Testis (tissue), 5 donors: ENCODE results near the gene PLG. TPM values are rescaled to one million over a fixed set of nuclear protein-coding genes. Genes with fewer than 3 reads are reported as not detected.
"Not testable (repeated sequence)": the region's sequence is repeated elsewhere in the genome, so short reads cannot be mapped to it uniquely, and the experiment has no call there.

ENCODE experiments used
- DNase-seq: peaks from one replicate; pipeline ENCODE4 v3.0.0-alpha.2; 2019
- H3K27ac ChIP-seq, 2 donors: fragments of 200-600 bp; sonication (generic); one replicate each; pipeline ENCODE4 v1.5.1; 2019
- H3K27me3 ChIP-seq: fragments of 200-600 bp; sonication (generic); one replicate; pipeline ENCODE4 v1.5.1; 2019
- H3K36me3 ChIP-seq: fragments of 200-600 bp; sonication (generic); one replicate; pipeline ENCODE4 v1.5.1; 2017; ENCODE audit warnings: low read depth; ENCODE audit errors: missing control alignments
- H3K4me1 ChIP-seq: fragments of 200-600 bp; sonication (generic); one replicate; pipeline ENCODE4 v1.5.1; 2019
- H3K4me3 ChIP-seq, 2 donors: fragments of 200-600 bp; sonication (generic); one replicate each; pipeline ENCODE4 v1.5.1; 2017 to 2019
- H3K9me3 ChIP-seq: fragments of 200-600 bp; sonication (generic); one replicate; pipeline ENCODE4 v1.5.1; 2017
- CTCF ChIP-seq, 3 experiments: fragments of 450-650 bp in 2 of 3; fragments of 200-600 bp in 1 of 3; sonication (generic) in 1 of 3; IDR thresholded peaks; one replicate each; pipeline ENCODE4 v1.5.1; 2016 to 2019; ENCODE audit warnings: antibody characterized with exemption in 3 of 3, mild to moderate bottlenecking in 2 of 3, moderate library complexity in 1 of 3
- POLR2A ChIP-seq: fragments of 450-650 bp; IDR thresholded peaks from one replicate; pipeline ENCODE4 v1.6.1; 2017; ENCODE audit warnings: antibody characterized with exemption, mild to moderate bottlenecking, moderate library complexity
- WGBS, 2 donors: methylation state at CpG; one replicate each; pipeline ENCODE4 v1.1.5; 2018; 5-methylcytosine and 5-hydroxymethylcytosine counted together
- intact Hi-C: fragments of 100-400 bp; cut with DNase I; formaldehyde crosslinking; loops from one replicate; pipeline ENCODE4 v1.15.1; 2023; ENCODE audit warnings: low total_unique reads
- long read RNA-seq, 2 donors: transcript quantifications; one replicate each; lab custom pipeline, GENCODE V29; 2026
- polyA plus RNA-seq: library from polyadenylated mRNA; stranded (reverse); fragments of 350-450 nt; fragmentation: Illumina TruSeq; extraction: RNeasy Lipid Tissue Mini Kit (QIAGEN cat#74804); gene quantifications from one replicate; pipeline ENCODE4 v1.2.3, GENCODE V29; 2014; ENCODE audit warnings: low read depth, low replicate concordance; ENCODE audit not compliant: insufficient read depth
- total RNA-seq, 2 donors: library from RNA; depleted of rRNA; stranded (reverse); fragments of >200 nt; gene quantifications; one replicate each; pipeline ENCODE4 v1.2.3, GENCODE V29; 2016

Gene PLG
- under 1 TPM in 1 of 2 donors, not detected in 1; 0.62 TPM for total RNA-seq
- 1.5 TPM for polyA plus RNA-seq
- long read RNA-seq, donor 1 = 0 reads
- long read RNA-seq, donor 2 = 0 reads

- H3K27me3 ChIP-seq, H3K9me3 ChIP-seq, H3K4me1 ChIP-seq, DNase-seq, H3K36me3 ChIP-seq, H3K27ac ChIP-seq, H3K4me3 ChIP-seq, intact Hi-C loops: not testable (repeated sequence)
- WGBS, 2 donors = 80 to 81% methylated on average over 6 of the region's 6 CpGs
These were observed at the start of gene PLG for GRCh38 chr6:160701918-160702680. Gene PLG, plus strand, starts transcription at chr6:160702244. Its CDS starts 61 bp downstream, at chr6:160702305.

- 70 to 74% methylated on average over 6 of the region's 6 CpGs for WGBS, 2 donors
These were observed 42.5 kb upstream of the PLG start for GRCh38 chr6:160659562-160659961.

DNA sequence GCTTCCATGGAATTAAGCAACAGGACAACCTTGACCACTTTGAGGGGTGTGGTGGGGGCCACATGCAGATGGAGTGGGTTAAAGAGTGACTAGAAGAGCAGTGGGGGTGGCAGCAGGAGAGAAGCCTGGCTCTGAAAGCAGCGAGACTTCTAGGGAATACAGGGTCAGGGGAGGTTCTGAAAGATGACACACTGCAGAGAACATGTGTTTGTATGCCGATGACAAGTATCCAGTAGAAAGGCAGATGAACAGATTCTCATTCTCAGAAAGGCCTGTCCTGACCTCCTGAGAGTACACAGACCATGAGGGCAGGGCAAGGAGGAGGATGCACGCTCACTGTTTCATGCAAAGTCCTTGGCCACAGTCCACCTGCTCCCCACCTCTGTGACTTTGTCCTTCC, 40.8 kb upstream of the PLG start:
- DNase-seq = no peak
- no peak for TF ChIP-seq POLR2A
- TF ChIP-seq CTCF (IDR thresholded peaks at IDR 0.05) = no peak
- H3K27me3 ChIP-seq = no peaks in the 10 kb centered on the region
- no peak overlapping the region for H3K4me3 ChIP-seq
- no peaks in the 10 kb centered on the region for H3K4me1 ChIP-seq
- intact Hi-C loops = no loop called here
- 61 to 75% methylated on average over 3 of the region's 3 CpGs for WGBS, 2 donors
- H3K27ac ChIP-seq = no peak overlapping the region
- H3K9me3 ChIP-seq = no peaks in the 10 kb centered on the region
- H3K36me3 ChIP-seq = no peaks in the 10 kb centered on the region

More at GRCh38 chr6:160659562-160659961, 42.5 kb upstream of the PLG start:
- intact Hi-C loops = no loop called here
- H3K9me3 ChIP-seq = no peaks in the 10 kb centered on the region
- no peak overlapping the region for H3K4me3 ChIP-seq
- H3K4me1 ChIP-seq = no peaks in the 10 kb centered on the region
- no peak for TF ChIP-seq POLR2A
- TF ChIP-seq CTCF (IDR thresholded peaks at IDR 0.05) = no peak
- no peak overlapping the region for H3K27ac ChIP-seq
- H3K36me3 ChIP-seq = no peaks in the 10 kb centered on the region
- no peak for DNase-seq
- no peaks in the 10 kb centered on the region for H3K27me3 ChIP-seq

- no peaks in the 10 kb centered on the region for H3K27me3 ChIP-seq
- H3K36me3 ChIP-seq = no peaks in the 10 kb centered on the region
- no peaks in the 10 kb centered on the region for H3K9me3 ChIP-seq
- intact Hi-C loops = no loop called here
- DNase-seq = no peak
- H3K4me1 ChIP-seq = no peaks in the 10 kb centered on the region
- no peak overlapping the region for H3K4me3 ChIP-seq
- WGBS, 2 donors = 18 to 35% methylated on average over 3 of the region's 3 CpGs
- no peak overlapping the region for H3K27ac ChIP-seq
- TF ChIP-seq CTCF (IDR thresholded peaks at IDR 0.05) = no peak
- TF ChIP-seq POLR2A = no peak
These were observed 39.6 kb upstream of the PLG start for GRCh38 chr6:160662429-160662828.

DNA sequence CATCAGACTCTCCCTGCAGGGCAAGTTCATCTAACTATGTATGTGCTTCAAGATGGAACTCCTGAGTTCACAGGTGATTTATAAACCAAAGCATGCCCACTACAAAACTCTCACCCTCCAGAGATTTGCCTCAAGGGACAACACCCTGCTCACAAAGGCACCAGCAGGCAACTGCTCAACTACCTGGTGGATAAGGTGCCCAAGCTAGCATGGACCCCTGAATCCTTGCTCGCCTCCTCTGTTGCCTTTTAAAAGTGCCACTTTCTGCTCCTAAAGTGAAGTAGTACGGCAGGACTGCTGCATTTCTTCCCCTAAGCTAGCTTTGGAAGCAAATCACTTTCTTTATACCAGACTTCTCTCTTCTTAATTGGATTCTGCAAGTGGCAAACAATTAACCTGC, 39.2 kb upstream of the PLG start:
- intact Hi-C loops = no loop called here
- no peaks in the 10 kb centered on the region for H3K27me3 ChIP-seq
- no peak overlapping the region for H3K27ac ChIP-seq
- DNase-seq = no peak
- H3K9me3 ChIP-seq = no peaks in the 10 kb centered on the region
- no peak overlapping the region for H3K4me3 ChIP-seq
- H3K4me1 ChIP-seq = no peaks in the 10 kb centered on the region
- WGBS, 2 donors = 66 to 78% methylated on average over 2 of the region's 2 CpGs
- no peaks in the 10 kb centered on the region for H3K36me3 ChIP-seq
- TF ChIP-seq POLR2A (no peak), CTCF (IDR thresholded peaks at IDR 0.05) (no peak)

GRCh38 chr6:160664198-160664597, 37.8 kb upstream of the PLG start, which contains the start of gene LPA:
Gene LPA, minus strand, starts transcription at chr6:160664275. Its CDS starts 61 bp downstream, at chr6:160664214.
- H3K27me3 ChIP-seq, H3K4me1 ChIP-seq, intact Hi-C loops, H3K27ac ChIP-seq, H3K36me3 ChIP-seq, DNase-seq, H3K9me3 ChIP-seq, H3K4me3 ChIP-seq: not testable (repeated sequence)
- 100% methylated on average over 1 of the region's 1 CpG for WGBS, 2 donors
